ENCODE results near the gene WDR87. TPM values are rescaled to one million over a fixed set of nuclear protein-coding genes. Genes with fewer than 3 reads are reported as not detected.

WDR87 gene
- polyA plus RNA-seq, 3 donors: not detected

DNA sequence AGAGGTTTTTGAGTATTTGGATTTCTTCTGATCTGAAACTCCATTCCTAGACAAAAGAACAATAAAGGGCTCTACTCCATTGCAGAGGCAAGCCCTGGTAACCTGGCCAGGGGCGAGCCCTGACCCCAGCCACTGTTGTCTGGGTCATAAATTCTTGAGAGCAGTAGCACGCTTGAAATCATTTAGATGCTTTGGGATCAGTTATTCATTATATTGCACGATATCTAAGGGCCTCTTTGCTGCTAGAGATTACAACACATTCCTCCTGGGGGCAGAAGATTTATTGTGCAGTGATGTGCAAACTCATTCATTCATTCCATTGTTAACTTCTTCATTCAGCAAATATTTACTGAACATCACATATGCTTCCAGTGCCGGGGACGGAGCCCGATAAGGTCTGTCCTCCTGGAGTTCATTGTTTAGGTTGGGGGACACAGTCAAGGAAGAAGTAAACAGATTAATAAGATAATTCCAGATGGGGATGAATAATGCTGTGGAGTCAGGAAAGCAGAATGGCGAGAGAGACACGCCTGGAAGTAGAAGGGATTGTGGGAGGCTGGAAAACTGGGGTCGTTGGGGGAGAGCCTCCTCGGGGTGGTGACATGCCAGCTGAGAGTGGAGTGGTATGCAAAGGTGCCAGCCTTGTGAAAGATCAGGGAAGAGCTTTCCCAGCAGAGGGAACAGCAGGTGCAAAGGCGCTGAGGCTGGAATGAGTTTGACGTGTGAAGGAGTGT, 35.6 kb upstream of the WDR87 start:
- H3K9ac ChIP-seq (ENCODE audit: insufficient read depth, low read length, poor library complexity, severe bottlenecking): no peak overlapping the region
- Mint-ChIP-seq H3K9me3 (peaks cover 0 to under 1% (median 0%) of the 10 kb centered on the region in 7 donors), H3K4me3 (no peak overlapping the region), H3K4me1 (peaks cover 7% of the 10 kb centered on the region), H3K27ac (peak overlapping the region in 1 of 7 donors; percentile 69), H3K27me3 (ENCODE audit: low read depth in 3 of 3) (no peaks in the 10 kb centered on the region), H3K36me3 (peaks cover 2 to 13% of the 10 kb centered on the region in 2 donors)
- TF ChIP-seq, protein P1, sequence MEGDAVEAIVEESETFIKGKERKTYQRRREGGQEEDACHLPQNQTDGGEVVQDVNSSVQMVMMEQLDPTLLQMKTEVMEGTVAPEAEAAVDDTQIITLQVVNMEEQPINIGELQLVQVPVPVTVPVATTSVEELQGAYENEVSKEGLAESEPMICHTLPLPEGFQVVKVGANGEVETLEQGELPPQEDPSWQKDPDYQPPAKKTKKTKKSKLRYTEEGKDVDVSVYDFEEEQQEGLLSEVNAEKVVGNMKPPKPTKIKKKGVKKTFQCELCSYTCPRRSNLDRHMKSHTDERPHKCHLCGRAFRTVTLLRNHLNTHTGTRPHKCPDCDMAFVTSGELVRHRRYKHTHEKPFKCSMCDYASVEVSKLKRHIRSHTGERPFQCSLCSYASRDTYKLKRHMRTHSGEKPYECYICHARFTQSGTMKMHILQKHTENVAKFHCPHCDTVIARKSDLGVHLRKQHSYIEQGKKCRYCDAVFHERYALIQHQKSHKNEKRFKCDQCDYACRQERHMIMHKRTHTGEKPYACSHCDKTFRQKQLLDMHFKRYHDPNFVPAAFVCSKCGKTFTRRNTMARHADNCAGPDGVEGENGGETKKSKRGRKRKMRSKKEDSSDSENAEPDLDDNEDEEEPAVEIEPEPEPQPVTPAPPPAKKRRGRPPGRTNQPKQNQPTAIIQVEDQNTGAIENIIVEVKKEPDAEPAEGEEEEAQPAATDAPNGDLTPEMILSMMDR (IDR thresholded peaks at IDR 0.05): no peak
- intact Hi-C loops (cut with micrococcal nuclease): no loop called here
- H3K36me3 ChIP-seq (replicated peaks in 1 of 2; ENCODE audit: control insufficient read depth in 1 of 2, insufficient read depth in 2 of 2, low read length in 2 of 2): no peaks in the 10 kb centered on the region
- no peak overlapping the region for H3K4me3 ChIP-seq (replicated peaks in 1 of 3; ENCODE audit: low read depth in 2 of 3, low read length in 3 of 3)
- peaks cover 11% of the 10 kb centered on the region for H4K20me1 ChIP-seq (ENCODE audit: insufficient read depth, low read length)
- H3K79me2 ChIP-seq (ENCODE audit: insufficient read depth, low read length): no peaks in the 10 kb centered on the region
- no peak overlapping the region for H2AFZ ChIP-seq (ENCODE audit: insufficient read depth, low read depth, low read length, poor library complexity, severe bottlenecking)
- 100% methylated on average over 5 of the region's 12 CpGs for WGBS (ENCODE audit: insufficient coverage)
- no peak overlapping the region for H3K27ac ChIP-seq (ENCODE audit: low read depth in 1 of 2, low read length in 2 of 2)
- H3K4me1 ChIP-seq (ENCODE audit: control insufficient read depth in 1 of 2, insufficient read depth in 2 of 2, low read length in 2 of 2): no peaks in the 10 kb centered on the region
- no peak overlapping the region for H3K4me2 ChIP-seq (replicated peaks; ENCODE audit: extremely low read depth, low read length, poor library complexity, severe bottlenecking)
- no peaks in the 10 kb centered on the region for H3K27me3 ChIP-seq (ENCODE audit: control insufficient read depth in 2 of 2, insufficient read depth in 2 of 2, low read length in 2 of 2)
- no peaks in the 10 kb centered on the region for H3K9me3 ChIP-seq (replicated peaks in 1 of 2; ENCODE audit: control insufficient read depth in 1 of 2, insufficient read depth in 1 of 2, low read length in 2 of 2)
- DNase-seq: no peak

- no CpG with 5 or more reads among the region's 1 CpG for WGBS (ENCODE audit: insufficient coverage)
- Histone ChIP-seq H3K27me3 (ENCODE audit: control insufficient read depth in 2 of 2, insufficient read depth in 2 of 2, low read length in 2 of 2) (no peaks in the 10 kb centered on the region), H3K9ac (ENCODE audit: insufficient read depth, low read length, poor library complexity, severe bottlenecking) (no peak overlapping the region), H4K20me1 (ENCODE audit: insufficient read depth, low read length) (peaks cover 8% of the 10 kb centered on the region), H3K27ac (ENCODE audit: low read depth in 1 of 2, low read length in 2 of 2) (no peak overlapping the region), H3K9me3 (replicated peaks in 1 of 2; ENCODE audit: control insufficient read depth in 1 of 2, insufficient read depth in 1 of 2, low read length in 2 of 2) (peaks cover 4 to 7% of the 10 kb centered on the region in 2 donors), H2AFZ (ENCODE audit: insufficient read depth, low read depth, low read length, poor library complexity, severe bottlenecking) (no peak overlapping the region), H3K4me2 (replicated peaks; ENCODE audit: extremely low read depth, low read length, poor library complexity, severe bottlenecking) (no peak overlapping the region), H3K79me2 (ENCODE audit: insufficient read depth, low read length) (peaks cover 5% of the 10 kb centered on the region), H3K36me3 (replicated peaks in 1 of 2; ENCODE audit: control insufficient read depth in 1 of 2, insufficient read depth in 2 of 2, low read length in 2 of 2) (no peaks in the 10 kb centered on the region), H3K4me3 (replicated peaks in 1 of 3; ENCODE audit: low read depth in 2 of 3, low read length in 3 of 3) (no peak overlapping the region), H3K4me1 (ENCODE audit: control insufficient read depth in 1 of 2, insufficient read depth in 2 of 2, low read length in 2 of 2) (peaks cover 5 to 9% of the 10 kb centered on the region in 2 donors)
- Mint-ChIP-seq H3K27ac (no peak overlapping the region), H3K9me3 (peaks cover 0 to 11% (median 4%) of the 10 kb centered on the region in 7 donors), H3K36me3 (peaks cover 13 to 22% of the 10 kb centered on the region in 2 donors), H3K27me3 (ENCODE audit: low read depth in 3 of 3) (peaks cover 0 to 2% (median 0%) of the 10 kb centered on the region in 3 donors), H3K4me3 (no peak overlapping the region), H3K4me1 (peaks cover 16% of the 10 kb centered on the region)
- DNase-seq: no peak
- intact Hi-C loops (cut with micrococcal nuclease): no loop called here
- TF ChIP-seq, protein P1 (IDR thresholded peaks at IDR 0.05): no peak
These were observed 32.0 kb upstream of the WDR87 start for GRCh38 chr19:37938353-37938752.

Measured in CD14-positive monocyte (primary cell).